HEK293T (cell line): Measurements from ENCODE around the gene CCDC70.

ENCODE experiments used
- ARNT ChIP-seq: fragments of 450-650 bp; IDR thresholded peaks from 2 replicates; pipeline ENCODE4 v1.6.1; 2017; ENCODE audit warnings: mild to moderate bottlenecking
- CTBP1 ChIP-seq: fragments of 450-650 bp; IDR thresholded peaks from 2 replicates; pipeline ENCODE4 v1.6.1; 2016; ENCODE audit warnings: borderline replicate concordance
- FOXM1 ChIP-seq: fragments of 450-650 bp; IDR thresholded peaks from 2 replicates; pipeline ENCODE4 v1.6.1; 2017; ENCODE audit warnings: mild to moderate bottlenecking, borderline replicate concordance
- SP1 ChIP-seq: fragments of 450-650 bp; IDR thresholded peaks from 2 replicates; pipeline ENCODE4 v1.6.1; 2017
- SUZ12 ChIP-seq: fragments of 450-650 bp; IDR thresholded peaks from 2 replicates; pipeline ENCODE4 v1.6.1; 2016; ENCODE audit warnings: mild to moderate bottlenecking

- TF ChIP-seq ARNT (no peak), SUZ12 (no peak), SP1 (no peak), CTBP1 (no peak), FOXM1 (no peak)
These were observed 46.7 kb upstream of the CCDC70 start for GRCh38 chr13:51814825-51815650.
